SU-DHL-6 (cell line): ENCODE data around the gene ARID3B.

ENCODE experiments used
- CTCF ChIP-seq: fragments of 200-600 bp; sonication (generic); IDR thresholded peaks from one replicate; pipeline ENCODE4 v1.5.1; 2017; ENCODE audit warnings: antibody characterized with exemption, mild to moderate bottlenecking, low read length, moderate library complexity; ENCODE audit not compliant: insufficient read depth, poor library complexity, severe bottlenecking
- EZH2phosphoT487 ChIP-seq: fragments of 200-600 bp; sonication (generic), shearing (Covaris generic); conservative IDR thresholded peaks from 2 replicates; pipeline ENCODE4 v1.6.1; 2018; ENCODE audit warnings: mild to moderate bottlenecking, antibody characterized with exemption, low read length, moderate library complexity, mixed read lengths

GRCh38 chr15:74611341-74611740 lies 70.3 kb downstream of the ARID3B start:
- TF ChIP-seq CTCF (no peak), EZH2phosphoT487 (no peak)
